GM19455 (cell line): Measurements from ENCODE around the gene RBM33.
"Not testable (repeated sequence)": the region's sequence is repeated elsewhere in the genome, so short reads cannot be mapped to it uniquely, and the experiment has no call there.

ENCODE experiments used
- ATAC-seq: cut with Tn5 transposase; IDR thresholded peaks from one replicate; pipeline ENCODE4 v1.9.1; 2021; ENCODE audit not compliant: unreplicated experiment

RBM33 gene

DNA sequence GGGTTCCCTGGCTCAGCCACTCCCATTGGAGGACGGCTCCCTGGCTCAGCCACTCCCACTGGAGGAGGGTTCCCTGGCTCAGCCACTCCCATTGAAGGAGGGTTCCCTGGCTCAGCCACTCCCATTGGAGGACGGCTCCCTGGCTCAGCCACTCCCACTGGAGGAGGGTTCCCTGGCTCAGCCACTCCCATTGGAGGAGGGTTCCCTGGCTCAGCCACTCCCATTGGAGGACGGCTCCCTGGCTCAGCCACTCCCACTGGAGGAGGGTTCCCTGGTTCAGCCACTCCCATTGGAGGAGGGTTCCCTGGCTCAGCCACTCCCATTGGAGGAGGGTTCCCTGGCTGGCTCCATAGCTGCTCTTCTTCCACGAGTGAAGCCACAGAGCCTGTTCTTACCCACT lies 173.1 kb downstream of the RBM33 start:
- ATAC-seq: not testable (repeated sequence)

DNA sequence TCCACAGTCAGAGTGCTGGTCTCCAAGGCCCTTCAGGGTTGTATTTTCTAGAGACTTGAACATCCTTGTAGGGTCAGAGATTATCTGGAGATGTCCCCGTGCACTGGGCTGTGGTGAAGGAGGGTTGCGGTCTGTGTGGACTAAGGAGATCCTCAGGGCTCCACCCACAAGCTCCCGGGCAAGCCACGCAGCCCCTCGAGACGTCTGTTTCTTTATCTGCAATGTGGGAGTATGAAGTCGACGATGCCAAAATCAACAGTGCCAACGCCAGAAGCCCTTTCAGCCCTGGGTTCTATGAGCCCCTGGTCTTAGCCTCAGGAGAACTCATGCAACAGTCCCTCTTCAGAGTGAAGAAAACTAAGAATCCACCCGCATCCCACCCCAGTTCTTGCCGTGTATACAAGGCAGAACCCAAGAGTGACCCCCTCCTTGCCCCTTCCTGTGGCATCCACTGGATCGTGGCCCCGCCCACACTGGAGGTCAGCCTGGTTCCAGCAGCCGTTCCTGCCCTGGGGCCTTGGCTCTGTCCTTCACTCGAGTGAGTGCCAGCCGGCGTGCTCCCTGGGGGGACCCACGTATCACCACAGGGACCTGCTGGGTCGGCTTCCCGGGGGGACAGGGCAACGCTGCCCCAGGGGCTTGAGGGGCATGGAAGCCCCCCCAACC lies 173.8 kb downstream of the RBM33 start:
- ATAC-seq: no peak

DNA sequence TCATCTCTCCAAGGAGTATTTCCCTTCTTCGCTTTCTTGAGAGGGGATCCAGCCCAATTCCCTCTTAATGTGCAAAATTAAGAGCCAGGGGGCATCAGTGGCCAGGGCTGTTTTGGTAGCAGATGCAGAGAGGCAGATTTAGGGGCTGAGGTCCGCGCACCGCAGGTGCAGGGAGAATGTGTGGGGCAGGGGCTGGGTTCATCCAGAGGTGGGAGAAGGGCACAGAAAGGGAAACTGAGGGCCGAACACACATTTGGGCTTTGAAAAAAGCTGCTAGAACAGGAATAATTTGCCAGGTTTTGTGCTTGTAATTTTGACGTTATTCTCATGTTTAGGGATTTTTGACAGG lies 174.3 kb downstream of the RBM33 start:
- no peak for ATAC-seq

DNA sequence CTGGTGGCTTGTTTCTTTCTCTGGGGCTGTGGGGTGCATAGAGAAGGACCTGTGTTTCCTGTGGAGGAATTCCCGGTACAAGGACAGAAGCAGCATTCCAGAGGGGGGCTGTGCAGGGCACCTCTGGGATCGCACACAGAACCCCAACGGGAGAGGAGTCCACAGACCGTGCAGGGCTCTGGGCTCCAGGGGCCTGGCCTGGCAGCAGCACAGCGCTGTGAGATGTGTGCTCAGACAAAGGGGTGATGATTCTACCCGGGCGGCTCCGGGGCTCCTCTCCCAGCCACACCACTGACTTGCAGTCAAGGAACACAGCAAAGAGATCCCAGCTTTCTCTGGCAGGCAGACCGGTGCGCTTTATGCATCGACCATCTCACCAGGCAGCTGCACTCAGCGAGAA lies 174.7 kb downstream of the RBM33 start:
- no peak for ATAC-seq

DNA sequence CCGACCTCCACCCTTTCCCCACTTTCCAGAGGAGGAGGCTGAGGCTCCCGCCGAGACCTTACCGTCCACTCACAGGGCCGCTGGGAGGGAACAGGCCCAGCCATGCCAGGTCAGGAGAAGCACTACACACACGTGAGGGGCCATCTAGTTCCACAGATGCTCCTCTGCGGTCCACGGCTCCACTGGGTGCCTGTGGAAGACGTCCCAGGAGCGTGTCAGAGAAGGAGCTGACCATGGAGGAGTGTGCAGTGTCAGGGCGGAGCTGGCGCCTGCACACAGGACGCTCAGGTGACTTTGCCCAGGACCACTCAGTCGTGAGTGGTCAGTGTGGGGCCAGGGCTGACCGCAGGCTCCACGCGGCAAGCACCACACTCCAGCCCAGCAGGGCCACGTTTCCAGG lies 175.8 kb downstream of the RBM33 start:
- ATAC-seq: no peak

DNA sequence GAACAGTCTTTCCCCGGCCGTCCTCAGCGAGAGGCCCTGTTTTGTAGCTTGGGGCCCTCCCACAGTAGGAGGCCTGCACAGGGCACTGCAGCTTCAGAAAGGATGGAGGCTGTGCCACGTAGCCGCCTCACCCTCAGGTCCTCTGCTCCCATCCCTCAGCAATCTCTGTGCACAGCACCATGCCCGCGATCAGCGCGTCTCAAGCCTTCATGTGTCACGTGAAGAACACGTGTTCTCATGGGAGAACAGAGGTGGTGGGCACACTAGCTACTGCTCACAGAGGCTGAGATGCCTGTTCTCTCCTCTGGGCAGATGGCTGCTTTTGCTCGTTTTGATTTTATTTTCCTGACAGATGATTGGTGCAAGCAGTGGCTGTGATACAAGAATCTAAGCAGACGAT lies 176.3 kb downstream of the RBM33 start:
- ATAC-seq: no peak

DNA sequence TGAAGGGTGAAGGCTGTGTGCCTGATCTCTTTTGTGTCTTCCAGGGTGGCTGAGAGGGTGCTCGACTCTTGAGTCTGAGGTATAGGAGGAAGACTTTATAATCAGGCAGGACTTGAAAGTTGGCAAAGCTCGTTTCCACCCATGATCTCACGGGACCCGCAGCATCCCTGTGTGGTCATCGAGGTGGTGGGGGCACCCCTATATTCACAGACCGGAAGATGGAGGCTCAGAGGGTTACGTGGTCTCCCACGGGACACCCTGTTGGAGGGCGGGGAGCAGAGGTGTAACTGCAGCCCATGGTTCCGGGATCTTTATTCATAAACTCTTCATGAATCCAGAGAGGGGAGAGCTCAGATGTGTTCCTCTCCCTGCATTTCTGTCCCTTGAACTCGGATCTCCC lies 177.4 kb downstream of the RBM33 start:
- no peak for ATAC-seq

DNA sequence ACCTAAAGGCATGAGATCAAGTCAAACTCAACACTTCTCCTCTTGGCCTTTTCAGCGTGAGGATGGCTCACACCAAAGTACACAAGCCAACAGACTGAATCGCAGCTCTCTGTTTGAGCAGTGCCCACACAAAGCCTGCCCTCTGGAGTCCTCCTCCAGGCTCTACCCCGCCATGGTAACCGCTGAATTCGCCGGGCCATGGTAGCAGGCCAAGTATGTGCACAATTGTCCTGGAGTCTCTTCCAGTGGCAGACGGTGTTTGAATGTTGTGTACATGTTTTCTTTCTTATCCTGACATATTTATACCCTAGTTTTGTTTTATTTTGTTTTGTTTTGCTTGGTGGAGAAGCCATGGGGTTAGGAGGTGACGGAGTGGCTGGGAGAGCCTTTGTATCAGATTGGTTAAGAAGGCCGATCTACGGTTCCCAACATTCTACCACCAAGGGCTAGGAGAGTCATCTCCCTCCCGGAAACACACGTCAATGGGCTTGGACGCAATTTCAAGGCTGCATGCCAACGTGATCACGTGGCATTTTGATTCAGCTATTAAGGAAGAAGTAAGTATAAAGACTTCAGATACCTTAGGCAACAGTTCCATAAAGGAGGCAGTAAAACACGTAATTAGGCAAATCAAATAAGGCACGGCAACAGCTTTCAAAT lies 179.9 kb downstream of the RBM33 start:
- no peak for ATAC-seq

DNA sequence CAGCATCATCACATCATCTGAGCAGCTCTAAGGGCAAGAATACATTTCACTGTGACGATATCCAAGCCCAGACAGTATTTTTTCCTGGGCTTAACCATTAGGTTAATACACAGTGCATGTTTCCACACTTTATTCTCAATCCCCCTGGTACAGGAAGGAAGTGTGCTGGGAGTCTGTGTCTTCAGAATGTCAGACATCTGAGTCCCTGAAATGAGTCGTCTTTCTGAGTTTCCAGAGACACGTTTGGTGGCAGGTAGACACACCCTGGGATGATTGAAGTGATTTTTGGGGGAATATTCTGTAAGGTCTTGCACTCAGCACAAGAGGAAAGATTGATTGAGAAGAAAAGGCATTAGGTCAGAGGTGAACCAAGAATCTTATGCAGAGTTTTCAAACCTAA lies 180.9 kb downstream of the RBM33 start:
- ATAC-seq: no peak

DNA sequence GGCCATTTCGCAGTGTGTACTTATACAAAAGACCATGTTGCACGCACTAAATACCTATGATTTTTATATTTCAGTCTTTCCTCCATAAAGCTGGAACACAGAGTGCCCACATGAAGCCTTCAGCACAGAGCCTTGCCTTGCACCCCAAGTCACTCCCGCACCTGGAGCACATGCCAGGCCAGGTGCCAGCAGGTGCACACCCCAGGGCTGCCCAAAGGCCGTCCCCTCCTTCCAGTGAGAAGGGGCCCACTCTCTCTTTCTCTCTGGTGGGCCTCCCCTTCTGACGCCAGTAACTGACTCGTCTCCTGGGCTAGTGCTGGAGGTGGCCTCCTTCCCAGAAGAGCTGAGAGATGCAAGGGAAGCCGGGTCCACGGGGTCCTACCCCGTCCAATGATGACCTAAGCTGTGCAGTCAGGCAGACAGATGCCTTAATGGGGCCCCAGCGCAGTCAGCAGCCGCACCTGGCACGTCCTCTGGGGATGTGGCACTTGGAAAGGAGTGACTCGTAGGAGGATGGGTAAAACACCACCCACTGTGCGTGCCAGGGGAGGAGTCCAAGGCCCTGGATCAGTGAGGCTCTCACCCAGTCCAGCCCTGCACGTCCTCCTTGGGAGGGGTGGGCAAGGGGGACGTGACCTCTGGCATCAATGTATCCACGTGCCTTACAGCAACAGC lies 185.5 kb downstream of the RBM33 start:
- ATAC-seq: no peak
